GM18867 (cell line): ENCODE data around the gene ZNF319.

Experiments used
- ATAC-seq: cut with Tn5 transposase; IDR thresholded peaks from one replicate; pipeline ENCODE4 v1.9.1; 2021; ENCODE audit warnings: mild to moderate bottlenecking, moderate library complexity; ENCODE audit not compliant: unreplicated experiment

ZNF319 gene

GRCh38 chr16:57999971-58000705 is at the start of gene ZNF319:
Gene ZNF319, minus strand, starts transcription at chr16:58000672. Its CDS starts 2,407 bp downstream, at chr16:57998265.
- peak; percentile 24 for ATAC-seq

- no peak for ATAC-seq
Observed at GRCh38 chr16:58049232-58050185, 49.0 kb upstream of the ZNF319 start.

GRCh38 chr16:58048494-58049231 is 48.2 kb upstream of the ZNF319 start:
- no peak for ATAC-seq

- ATAC-seq, result no peak
Observed at GRCh38 chr16:58047557-58048348, 47.3 kb upstream of the ZNF319 start.

- ATAC-seq, result no peak
Observed at GRCh38 chr16:58046936-58047335, 46.5 kb upstream of the ZNF319 start.

- no peak for ATAC-seq
Observed at GRCh38 chr16:58046054-58046881, 45.8 kb upstream of the ZNF319 start.

GRCh38 chr16:58045096-58045495 is 44.6 kb upstream of the ZNF319 start:
- no peak for ATAC-seq

GRCh38 chr16:58044266-58045019 is 44.0 kb upstream of the ZNF319 start:
- no peak for ATAC-seq

GRCh38 chr16:58043571-58044155 is 43.2 kb upstream of the ZNF319 start:
- no peak for ATAC-seq

GRCh38 chr16:58042886-58043515 is 42.5 kb upstream of the ZNF319 start:
- no peak for ATAC-seq

- no peak for ATAC-seq
Observed at GRCh38 chr16:58042001-58042885, 41.8 kb upstream of the ZNF319 start.

- no peak for ATAC-seq
Observed at GRCh38 chr16:58041628-58041955, 41.1 kb upstream of the ZNF319 start.

- no peak for ATAC-seq
Observed at GRCh38 chr16:58040945-58041627, 40.6 kb upstream of the ZNF319 start.

GRCh38 chr16:58040496-58040846 is 40.0 kb upstream of the ZNF319 start:
- ATAC-seq, result no peak

GRCh38 chr16:58039829-58040495 is 39.5 kb upstream of the ZNF319 start:
- no peak for ATAC-seq

GRCh38 chr16:58038219-58038641 is 37.8 kb upstream of the ZNF319 start:
- ATAC-seq, result no peak
